Small intestine (tissue), 7 donors: ENCODE data around the gene CAMK2B. TPM values are rescaled to one million over a fixed set of nuclear protein-coding genes. Genes with fewer than 3 reads are reported as not detected.

Experiments
- DNase-seq, 2 donors: peaks; one replicate each; pipeline versions ENCODE4 v3.0.0 to v3.0.0-alpha.2; 2013
- FAIRE-seq: peaks from 2 replicates; lab custom pipeline; 2012; peaks lifted over from hg19 to GRCh38; lab: Jason Lieb, UNC
- H3K27ac ChIP-seq, 3 donors: one replicate each; pipeline ENCODE4 v1.5.1; 2013; ENCODE audit warnings: low read length in 2 of 3, mild to moderate bottlenecking in 2 of 3, control low read depth in 1 of 3, inconsistent platforms in 1 of 3, low read depth in 1 of 3, moderate library complexity in 1 of 3
- H3K27me3 ChIP-seq, 3 donors: one replicate each; pipeline ENCODE4 v1.6.1; 2013; ENCODE audit warnings: low read length in 3 of 3, inconsistent platforms in 1 of 3; ENCODE audit not compliant: control insufficient read depth in 3 of 3, insufficient read depth in 3 of 3
- H3K36me3 ChIP-seq, 3 donors: one replicate each; pipeline ENCODE4 v1.6.1; 2013; ENCODE audit warnings: low read length in 3 of 3, inconsistent platforms in 1 of 3, low read depth in 1 of 3, mild to moderate bottlenecking in 1 of 3, moderate library complexity in 1 of 3; ENCODE audit not compliant: control insufficient read depth in 3 of 3, insufficient read depth in 2 of 3
- H3K4me1 ChIP-seq, 3 donors: one replicate each; pipeline ENCODE4 v1.6.1; 2013; ENCODE audit warnings: low read length in 2 of 3, inconsistent platforms in 1 of 3, low read depth in 1 of 3, mild to moderate bottlenecking in 1 of 3, moderate library complexity in 1 of 3; ENCODE audit not compliant: control insufficient read depth in 3 of 3, insufficient read depth in 2 of 3
- H3K4me3 ChIP-seq, 3 donors: one replicate each; pipeline ENCODE4 v1.5.1; 2013; ENCODE audit warnings: low read length in 3 of 3, control low read depth in 1 of 3, inconsistent platforms in 1 of 3, low read depth in 1 of 3, mild to moderate bottlenecking in 1 of 3, moderate library complexity in 1 of 3
- H3K9me3 ChIP-seq, 2 donors: one replicate each; pipeline ENCODE4 v1.6.1; 2013; ENCODE audit warnings: low read depth in 1 of 2, low read length in 1 of 2; ENCODE audit not compliant: control insufficient read depth in 2 of 2, insufficient read depth in 1 of 2
- WGBS, 3 donors: extraction: QIAGEN DNeasy Blood & Tissue Kit; methylation state at CpG; one replicate each; pipeline ENCODE4 v1.1.7; 2013; 5-methylcytosine and 5-hydroxymethylcytosine counted together
- polyA plus RNA-seq, 4 donors: library from polyadenylated mRNA; stranded (reverse) in 3 of 4; unstranded in 1 of 4; fragments of 200-250 nt in 3 of 4; fragments of 120-200 nt in 1 of 4; gene quantifications; one replicate each; pipeline versions ENCODE4 v1.2.1 to v1.2.3, GENCODE V29; 2013
- donor health status: healthy with polysubstance abuse.
- donor health status: control.
- donor health status: control.
- donor health status: Bipolar disorder and iron deficiency.
- donor health status: healthy.

Gene CAMK2B
- polyA plus RNA-seq, 4 donors = 1.3 to 1.8 (median 1.5) TPM

- H3K27me3 ChIP-seq = no peaks in the 10 kb centered on the region
- no peaks in the 10 kb centered on the region for H3K4me1 ChIP-seq
- no peak overlapping the region for H3K27ac ChIP-seq
- FAIRE-seq (no peak), DNase-seq (no peak)
- no peaks in the 10 kb centered on the region for H3K9me3 ChIP-seq
- WGBS, 3 donors = 93 to 95% (median 94%) methylated on average over 7 of the region's 7 CpGs
- no peaks in the 10 kb centered on the region for H3K36me3 ChIP-seq
- no peak overlapping the region for H3K4me3 ChIP-seq
Observed at GRCh38 chr7:44246396-44247113, 78.8 kb downstream of the CAMK2B start.

GRCh38 chr7:44244282-44244681, 81.1 kb downstream of the CAMK2B start:
- Histone ChIP-seq H3K27ac (no peak overlapping the region), H3K9me3 (no peaks in the 10 kb centered on the region), H3K27me3 (no peaks in the 10 kb centered on the region), H3K36me3 (no peaks in the 10 kb centered on the region), H3K4me3 (no peak overlapping the region), H3K4me1 (no peaks in the 10 kb centered on the region)
- WGBS, 3 donors = 42 to 54% (median 43%) methylated on average over 7 to 8 of the region's 8 CpGs
- FAIRE-seq (no peak), DNase-seq (no peak)

DNA sequence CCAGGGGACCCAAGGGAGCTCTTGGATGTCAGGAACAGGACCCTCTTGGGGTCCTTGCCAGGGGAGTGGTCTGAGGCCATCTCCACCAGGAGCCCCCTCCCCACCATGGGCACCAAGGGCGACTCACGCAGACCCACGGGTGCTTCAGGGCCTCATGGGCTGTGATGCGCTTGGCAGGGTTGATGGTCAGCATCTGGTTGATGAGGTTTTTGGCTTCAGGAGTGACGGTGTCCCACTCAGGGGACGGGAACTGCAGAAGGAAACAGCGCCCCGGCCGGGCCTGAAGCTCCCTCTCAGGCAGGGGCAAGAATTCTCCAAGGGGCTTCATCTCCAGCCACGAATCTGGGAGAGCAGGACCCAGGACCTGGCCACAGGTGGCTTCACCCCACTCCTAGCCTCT, 83.3 kb downstream of the CAMK2B start:
- Histone ChIP-seq H3K27ac (no peak overlapping the region), H3K27me3 (no peaks in the 10 kb centered on the region), H3K36me3 (no peaks in the 10 kb centered on the region), H3K9me3 (no peaks in the 10 kb centered on the region), H3K4me1 (no peaks in the 10 kb centered on the region), H3K4me3 (no peak overlapping the region)
- 86 to 94% (median 88%) methylated on average over 10 of the region's 10 CpGs for WGBS, 3 donors
- DNase-seq = no peak
- FAIRE-seq = no peak

- Histone ChIP-seq H3K36me3 (no peaks in the 10 kb centered on the region), H3K4me3 (no peak overlapping the region), H3K9me3 (no peaks in the 10 kb centered on the region), H3K27me3 (no peaks in the 10 kb centered on the region), H3K4me1 (no peaks in the 10 kb centered on the region), H3K27ac (no peak overlapping the region)
- DNase-seq = peak; percentile 79 to 81
- 6 to 22% (median 17%) methylated on average over 10 of the region's 10 CpGs for whole genome bisulfite sequencing, 3 donors
- no peak for FAIRE-seq
Observed at GRCh38 chr7:44240983-44241510, 84.3 kb downstream of the CAMK2B start.

GRCh38 chr7:44240376-44240775, 85.0 kb downstream of the CAMK2B start:
- FAIRE-seq = no peak
- no peak for DNase-seq
- Histone ChIP-seq H3K27ac (no peak overlapping the region), H3K4me3 (no peak overlapping the region), H3K27me3 (no peaks in the 10 kb centered on the region), H3K36me3 (no peaks in the 10 kb centered on the region), H3K9me3 (no peaks in the 10 kb centered on the region), H3K4me1 (no peaks in the 10 kb centered on the region)
- WGBS, 3 donors = 69 to 77% (median 77%) methylated on average over 16 of the region's 16 CpGs

DNA sequence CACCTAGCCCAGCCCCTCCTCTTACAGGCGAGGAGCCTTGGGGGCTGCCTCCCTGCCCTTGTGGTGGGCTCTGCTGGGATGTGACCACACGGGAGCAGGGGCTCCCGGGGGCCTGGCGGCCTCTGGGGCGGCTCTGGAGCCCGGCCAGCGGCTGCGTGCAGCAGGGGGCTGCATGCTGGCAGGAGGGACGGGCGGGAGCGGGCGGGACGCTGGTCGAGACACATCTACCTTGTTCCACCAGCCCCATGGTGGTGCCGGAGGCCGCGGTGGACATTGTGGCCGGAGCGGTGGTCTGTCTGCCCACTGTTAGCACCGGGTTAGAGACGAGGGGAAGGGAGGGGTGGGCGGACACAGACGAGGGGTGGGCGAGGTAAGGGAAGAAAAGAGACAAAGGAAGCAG, 86.0 kb downstream of the CAMK2B start:
- H3K4me1 ChIP-seq = no peaks in the 10 kb centered on the region
- 74 to 79% (median 77%) methylated on average over 19 to 24 of the region's 24 CpGs for WGBS, 3 donors
- FAIRE-seq (no peak), DNase-seq (no peak)
- H3K27ac ChIP-seq = no peak overlapping the region
- no peaks in the 10 kb centered on the region for H3K27me3 ChIP-seq
- H3K4me3 ChIP-seq = no peak overlapping the region
- no peaks in the 10 kb centered on the region for H3K9me3 ChIP-seq
- no peaks in the 10 kb centered on the region for H3K36me3 ChIP-seq

- Histone ChIP-seq H3K27ac (no peak overlapping the region), H3K9me3 (no peaks in the 10 kb centered on the region), H3K27me3 (no peaks in the 10 kb centered on the region), H3K4me3 (no peak overlapping the region), H3K4me1 (no peaks in the 10 kb centered on the region), H3K36me3 (no peaks in the 10 kb centered on the region)
- WGBS, 3 donors = 77 to 81% (median 80%) methylated on average over 17 of the region's 17 CpGs
- FAIRE-seq = no peak
- no peak for DNase-seq
Observed at GRCh38 chr7:44238116-44238695, 87.2 kb downstream of the CAMK2B start.

DNA sequence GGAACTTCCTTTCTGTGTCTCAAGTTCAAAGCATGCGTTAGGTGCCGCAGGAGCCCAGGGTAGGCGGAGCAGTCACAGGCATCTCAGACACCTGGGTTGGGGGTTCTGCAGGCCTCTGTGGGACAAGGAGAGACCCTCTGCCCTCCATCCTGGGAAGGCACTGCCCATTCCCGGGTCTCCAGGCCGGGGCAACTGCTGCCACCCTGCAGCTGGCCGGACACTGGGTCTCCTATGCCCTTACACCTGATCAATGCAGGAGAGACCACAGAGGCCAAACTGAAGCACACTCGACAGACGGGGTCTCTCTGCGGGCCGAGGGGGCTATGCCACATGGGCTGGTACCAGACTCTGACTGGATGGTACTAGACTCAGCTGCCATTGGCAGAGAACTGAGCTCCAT, 87.7 kb downstream of the CAMK2B start:
- Histone ChIP-seq H3K27me3 (no peaks in the 10 kb centered on the region), H3K27ac (no peak overlapping the region), H3K4me3 (no peak overlapping the region), H3K36me3 (no peaks in the 10 kb centered on the region), H3K9me3 (no peaks in the 10 kb centered on the region), H3K4me1 (no peaks in the 10 kb centered on the region)
- FAIRE-seq = no peak
- WGBS, 3 donors = 72 to 91% (median 79%) methylated on average over 10 of the region's 10 CpGs
- no peak for DNase-seq
